ENCODE data around the gene GRB10.
"Not testable (repeated sequence)": the region's sequence is repeated elsewhere in the genome, so short reads cannot be mapped to it uniquely, and the experiment has no call there.

GRCh38 chr7:50578105-50578504, 204.6 kb downstream of the GRB10 start:
- TF ChIP-seq, protein P1, sequence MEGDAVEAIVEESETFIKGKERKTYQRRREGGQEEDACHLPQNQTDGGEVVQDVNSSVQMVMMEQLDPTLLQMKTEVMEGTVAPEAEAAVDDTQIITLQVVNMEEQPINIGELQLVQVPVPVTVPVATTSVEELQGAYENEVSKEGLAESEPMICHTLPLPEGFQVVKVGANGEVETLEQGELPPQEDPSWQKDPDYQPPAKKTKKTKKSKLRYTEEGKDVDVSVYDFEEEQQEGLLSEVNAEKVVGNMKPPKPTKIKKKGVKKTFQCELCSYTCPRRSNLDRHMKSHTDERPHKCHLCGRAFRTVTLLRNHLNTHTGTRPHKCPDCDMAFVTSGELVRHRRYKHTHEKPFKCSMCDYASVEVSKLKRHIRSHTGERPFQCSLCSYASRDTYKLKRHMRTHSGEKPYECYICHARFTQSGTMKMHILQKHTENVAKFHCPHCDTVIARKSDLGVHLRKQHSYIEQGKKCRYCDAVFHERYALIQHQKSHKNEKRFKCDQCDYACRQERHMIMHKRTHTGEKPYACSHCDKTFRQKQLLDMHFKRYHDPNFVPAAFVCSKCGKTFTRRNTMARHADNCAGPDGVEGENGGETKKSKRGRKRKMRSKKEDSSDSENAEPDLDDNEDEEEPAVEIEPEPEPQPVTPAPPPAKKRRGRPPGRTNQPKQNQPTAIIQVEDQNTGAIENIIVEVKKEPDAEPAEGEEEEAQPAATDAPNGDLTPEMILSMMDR (IDR thresholded peaks at IDR 0.05; ENCODE audit: control extremely low read depth in 1 of 3, insufficient read depth in 1 of 3, low read depth in 1 of 3, low read length in 3 of 3), result not testable (repeated sequence)
- not testable (repeated sequence) for TF ChIP-seq CBX8 (IDR thresholded peaks at IDR 0.05; ENCODE audit: borderline replicate concordance, low read depth, low read length)

All from H1 (cell line).